Activated CD4-positive, alpha-beta T cell treated with anti-CD3 and anti-CD28 coated beads for 48 hours (primary cell): ENCODE data around the gene LSM12.
"Not testable (repeated sequence)": the region's sequence is repeated elsewhere in the genome, so short reads cannot be mapped to it uniquely, and the experiment has no call there.

Experiments
- DNase-seq: peaks from one replicate; pipeline ENCODE4 v3.0.0-alpha.2; 2020

LSM12 gene

GRCh38 chr17:44066204-44066930, at the start of gene LSM12:
Gene LSM12, minus strand, starts transcription at chr17:44066671. Its CDS starts 84 bp downstream, at chr17:44066587.
- DNase-seq = peak; percentile 94

- peak; percentile 40 for DNase-seq
Measured at GRCh38 chr17:44115585-44116415, 49.3 kb upstream of the LSM12 start.

DNA sequence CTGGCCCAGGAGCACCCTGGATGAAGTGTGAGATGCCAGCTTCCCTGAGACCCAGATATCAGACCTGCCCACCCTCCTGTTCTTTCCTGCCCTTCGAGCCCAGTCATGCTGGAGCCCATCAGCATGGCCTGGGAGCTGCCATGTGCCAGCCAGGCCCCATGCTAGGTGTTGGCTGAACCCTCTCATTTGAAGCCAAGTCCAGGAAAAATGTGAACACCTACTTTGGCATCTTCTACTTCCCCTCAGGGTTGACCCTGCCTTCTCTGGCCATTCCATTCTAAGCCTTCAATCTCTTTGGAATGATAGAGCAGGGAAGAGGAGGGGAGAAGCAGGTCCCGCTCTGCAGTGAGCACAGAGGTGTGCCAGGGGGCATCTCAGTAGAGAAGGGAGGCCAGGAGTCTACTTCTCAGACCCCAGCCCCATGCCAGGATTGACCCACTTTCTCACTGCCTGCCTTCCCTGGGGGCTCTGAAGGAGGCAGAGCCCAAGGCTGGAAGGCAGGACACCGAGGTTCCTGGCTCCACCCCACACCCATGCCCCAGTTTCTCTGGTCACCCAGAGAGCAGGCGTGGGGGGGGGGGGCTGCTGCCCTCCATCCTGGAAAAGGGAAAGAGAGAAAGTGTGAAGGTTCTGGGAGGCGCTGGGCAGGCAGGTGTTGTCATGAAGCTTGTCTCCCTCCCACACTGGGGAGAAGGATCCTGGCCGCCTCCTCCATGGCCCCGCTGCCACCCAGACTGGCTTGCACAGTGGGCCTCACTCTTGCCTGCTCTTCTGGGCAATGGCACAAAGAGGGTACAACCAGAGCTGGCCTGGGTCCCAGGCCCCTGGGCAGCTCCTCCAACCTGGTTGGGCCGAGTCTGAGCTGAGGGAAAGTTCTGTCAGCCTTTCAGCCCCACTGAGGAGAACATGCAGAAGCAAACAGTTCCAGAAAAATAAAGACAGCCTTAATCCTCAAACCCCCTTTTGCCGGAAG, 47.7 kb upstream of the LSM12 start:
- DNase-seq = no peak

DNA sequence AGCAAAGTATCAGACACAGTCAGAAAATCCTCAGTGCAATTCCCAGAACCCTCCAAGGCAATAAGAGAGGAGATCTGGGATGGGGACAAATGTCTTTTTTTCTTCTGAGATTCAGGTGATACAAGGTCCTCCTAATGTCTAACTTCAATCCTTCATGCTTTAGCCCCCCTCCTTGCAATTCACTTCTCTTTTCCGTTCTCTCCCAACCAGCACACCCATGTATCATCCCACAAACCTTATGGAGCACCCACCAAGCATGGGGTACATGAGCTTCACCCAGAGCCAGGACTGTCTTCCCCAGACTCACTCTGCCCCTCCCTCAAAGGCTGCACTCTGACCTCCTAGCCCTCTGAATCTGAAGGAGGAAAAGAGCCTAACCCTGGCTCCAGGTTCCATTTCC, 46.9 kb upstream of the LSM12 start:
- no peak for DNase-seq

- DNase-seq = no peak
Measured at GRCh38 chr17:44112284-44113280, 46.1 kb upstream of the LSM12 start.

- DNase-seq = no peak
Measured at GRCh38 chr17:44111777-44112176, 45.3 kb upstream of the LSM12 start.

DNA sequence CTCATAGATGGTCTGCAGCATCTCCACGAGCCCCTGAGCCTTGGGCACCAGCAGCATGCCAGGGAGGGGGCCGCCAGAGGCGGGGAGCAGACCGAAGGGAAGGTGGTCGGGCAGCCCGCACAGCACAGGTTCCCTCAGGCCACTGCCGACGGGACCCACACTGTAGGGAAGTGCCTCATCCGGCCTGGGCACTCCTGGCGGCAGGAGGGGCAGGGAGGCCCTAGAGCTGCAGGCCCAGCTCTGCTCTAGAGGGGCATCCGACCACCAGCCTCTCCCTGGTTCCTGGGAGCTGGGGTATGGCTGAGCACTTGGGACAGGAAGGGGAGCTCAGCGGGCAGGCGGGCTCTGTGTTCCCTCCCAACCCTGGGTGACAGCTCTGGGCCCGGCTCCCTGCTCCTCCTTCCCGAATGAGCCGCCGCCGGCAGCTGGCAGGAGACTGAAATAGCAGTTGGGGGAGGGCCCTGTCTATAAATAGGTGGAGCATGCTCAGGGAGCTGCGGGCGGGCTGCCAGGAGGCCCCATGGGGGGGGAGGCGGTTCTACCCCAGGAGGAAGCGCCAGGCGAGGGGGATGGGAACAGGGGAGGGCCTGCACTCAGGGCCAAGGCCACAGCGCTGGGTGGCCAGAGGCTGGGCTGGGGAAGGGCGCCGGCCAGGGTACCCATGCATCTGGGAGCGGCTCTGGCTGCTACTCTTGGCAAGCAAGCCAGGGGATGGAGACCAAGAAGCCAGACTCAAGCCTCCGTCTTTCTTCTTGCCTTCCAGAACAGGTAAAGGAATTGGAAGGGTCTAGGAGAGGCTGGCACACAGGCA, 44.6 kb upstream of the LSM12 start:
- DNase-seq = peak; percentile 71

DNA sequence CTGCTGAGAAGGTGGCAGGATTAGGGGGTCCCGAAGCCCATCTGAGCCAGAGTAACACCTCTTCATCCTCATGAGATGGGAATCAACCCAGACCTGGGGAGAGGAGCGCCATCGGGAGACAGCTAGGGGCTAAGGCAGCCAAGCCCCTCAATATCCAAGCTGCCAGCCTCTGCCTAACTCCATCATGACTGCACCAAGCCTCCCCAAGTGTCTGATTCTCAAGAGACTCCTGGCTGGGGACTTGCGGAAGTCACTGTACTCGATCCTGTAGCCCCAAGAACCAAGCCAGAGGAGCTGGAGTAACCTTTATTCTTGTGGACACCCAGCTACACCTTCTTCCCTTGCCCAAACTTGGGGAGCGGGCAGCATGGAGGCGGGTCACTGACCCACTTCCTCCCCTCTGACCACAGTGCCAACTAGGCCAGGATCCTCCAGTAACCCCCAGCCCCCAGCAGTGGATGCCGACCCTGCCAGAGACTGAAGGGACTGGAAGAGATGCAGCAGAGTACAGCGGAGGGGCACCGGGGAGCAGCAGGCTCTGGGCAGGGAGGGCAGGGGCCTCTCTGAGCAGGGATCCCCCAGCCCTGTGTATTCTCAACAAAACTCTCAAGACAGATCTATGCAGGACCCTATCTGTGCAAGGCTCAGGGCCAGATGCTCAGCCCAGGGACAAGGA, 43.7 kb upstream of the LSM12 start:
- no peak for DNase-seq

DNA sequence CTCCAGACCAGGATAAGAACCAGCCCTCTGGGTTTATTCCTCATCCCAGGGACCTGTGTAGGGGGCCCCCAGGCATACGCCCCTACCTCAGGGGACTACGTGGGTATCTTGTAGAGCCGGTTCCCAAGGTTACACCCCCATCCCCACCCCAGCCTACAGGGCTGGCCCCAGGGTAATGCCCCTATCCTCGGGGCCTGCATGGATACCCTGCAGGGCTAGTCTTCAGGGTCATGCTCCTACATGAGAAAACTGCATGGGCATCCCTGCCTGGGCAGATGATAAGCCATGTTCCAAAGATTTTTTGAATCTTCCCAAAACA, 42.8 kb upstream of the LSM12 start:
- DNase-seq = no peak

GRCh38 chr17:44108440-44109311, 42.2 kb upstream of the LSM12 start:
- DNase-seq = no peak

DNA sequence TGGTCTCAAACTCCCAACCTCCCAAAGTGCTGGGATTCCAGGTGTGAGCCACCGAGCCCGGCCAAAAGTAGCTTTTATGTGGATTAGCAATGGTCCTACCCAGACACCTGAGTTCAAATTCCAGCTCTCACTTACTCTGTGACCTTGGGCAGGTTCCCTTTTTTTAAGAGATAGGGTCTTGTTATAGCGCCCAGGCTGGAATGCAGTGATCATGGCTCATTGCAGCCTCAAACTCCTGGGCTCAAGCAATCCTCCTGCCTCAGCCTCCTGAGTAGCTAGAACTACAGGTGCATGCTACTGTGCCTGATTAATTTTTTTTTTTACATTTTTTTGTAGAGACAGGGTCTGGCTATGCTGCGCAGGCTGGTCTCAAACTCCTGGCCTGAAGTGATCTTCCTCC, 40.3 kb upstream of the LSM12 start:
- no peak for DNase-seq

GRCh38 chr17:44105941-44106340, 39.5 kb upstream of the LSM12 start:
- DNase-seq = no peak

- no peak for DNase-seq
Measured at GRCh38 chr17:44105483-44105882, 39.0 kb upstream of the LSM12 start.

- DNase-seq = no peak
Measured at GRCh38 chr17:44102849-44103622, 36.6 kb upstream of the LSM12 start.

GRCh38 chr17:44101858-44102257, 35.4 kb upstream of the LSM12 start:
- DNase-seq = not testable (repeated sequence)

- DNase-seq = no peak
Measured at GRCh38 chr17:44097110-44097958, 30.9 kb upstream of the LSM12 start.

DNA sequence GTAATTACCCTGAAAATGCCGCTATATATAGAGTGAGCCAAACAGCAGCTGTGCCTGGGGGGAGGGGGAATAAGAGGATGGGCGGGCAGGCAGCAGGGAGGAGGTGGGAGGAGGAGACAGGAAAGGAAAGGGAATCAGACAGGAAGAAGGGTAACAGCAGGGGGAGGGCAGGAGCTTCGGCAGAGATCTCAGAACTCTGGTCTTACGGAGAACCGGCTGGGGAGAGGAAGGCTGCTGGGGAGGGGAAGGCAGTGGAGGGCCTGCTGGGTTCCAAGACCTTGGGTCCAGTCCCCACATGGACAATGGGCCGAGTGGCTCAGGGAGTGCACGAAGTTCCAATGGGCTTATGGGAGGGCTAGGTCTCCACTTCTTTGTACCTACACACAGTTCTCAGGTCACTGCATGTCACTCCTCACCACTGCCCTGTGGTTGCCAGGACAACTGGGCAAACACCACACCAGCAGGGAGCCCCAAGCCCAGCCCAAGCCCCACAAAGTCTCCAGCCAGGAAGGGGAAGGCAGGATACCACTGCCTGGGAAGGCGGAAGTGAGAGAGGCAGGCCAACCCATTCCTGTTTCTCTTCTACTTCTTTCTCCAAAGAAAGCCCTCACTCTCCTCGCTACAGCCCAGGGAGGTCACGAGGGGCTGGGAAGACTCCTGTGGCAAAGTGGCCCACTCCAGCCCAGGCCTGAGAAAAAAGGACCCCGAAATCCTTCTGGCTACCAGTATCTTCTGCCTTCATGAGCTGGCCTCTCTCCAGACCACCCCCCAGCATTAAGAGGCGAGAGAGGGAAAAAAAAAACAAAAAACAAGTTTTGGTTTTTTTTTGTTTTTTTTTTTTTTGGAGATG, 29.4 kb upstream of the LSM12 start:
- DNase-seq = no peak
